ENCODE measurements around the gene SMURF2. TPM values are rescaled to one million over a fixed set of nuclear protein-coding genes. Genes with fewer than 3 reads are reported as not detected.

SMURF2 gene
- total and polyA plus RNA-seq, 10 of the 15 experiments (the other 5 are each of a cell fraction or from before 2014, with no cell fraction given): 2.8 to 13.4 (median 7.5) TPM

DNA sequence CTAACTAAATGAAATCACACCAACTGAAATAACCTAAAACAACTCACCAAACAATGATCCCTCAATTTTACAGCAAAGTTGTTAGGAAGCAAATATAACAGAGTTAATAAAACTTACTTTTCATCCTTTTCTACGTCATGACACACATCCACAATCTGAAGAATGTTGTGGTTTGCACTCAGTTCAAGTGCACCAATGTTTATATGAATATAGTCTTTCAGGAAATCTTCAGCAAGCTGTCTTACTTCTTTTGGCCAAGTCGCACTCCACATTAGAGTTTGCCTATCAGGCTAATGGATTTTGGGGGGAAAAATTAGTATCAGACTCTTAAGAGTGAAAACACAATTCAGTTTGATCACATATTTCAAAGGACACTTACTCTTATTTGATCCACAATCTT lies 159.3 kb downstream of the SMURF2 start:
- POLR2A ChIA-PET: interaction anchor here (0.5 kb wide), 1 partner anchor 124 kb away, joined by 3 read pairs; no protein-coding TSS in a partner anchor
- Histone ChIP-seq H3K9me3 (replicated peaks; ENCODE audit: control insufficient read depth, insufficient read depth, low read length) (no peaks in the 10 kb centered on the region), H3K36me3 (ENCODE audit: control insufficient read depth in 2 of 2, insufficient read depth in 2 of 2, low read length in 1 of 2) (peaks cover 14 to 45% of the 10 kb centered on the region in 2 experiments), H3K4me3 (no peak overlapping the region), H3K27me3 (replicated peaks in 1 of 2; ENCODE audit: control insufficient read depth in 2 of 2, insufficient read depth in 2 of 2, low read length in 1 of 2) (no peaks in the 10 kb centered on the region), H3K27ac (ENCODE audit: control insufficient read depth, insufficient read depth) (no peak overlapping the region), H3K4me1 (ENCODE audit: control insufficient read depth, insufficient read depth, low read length) (peaks cover 7% of the 10 kb centered on the region; the same call in 1 of the 2 replicates), H3K79me2 (ENCODE audit: control insufficient read depth, insufficient read depth, low read length) (peaks cover 72% of the 10 kb centered on the region), H3K9ac (ENCODE audit: control insufficient read depth, insufficient read depth, low read length) (no peak overlapping the region), H4K20me1 (ENCODE audit: control insufficient read depth, insufficient read depth) (peaks cover 10% of the 10 kb centered on the region), H3K4me2 (ENCODE audit: control insufficient read depth, insufficient read depth) (peak overlapping the region; percentile 74), H2AFZ (ENCODE audit: control insufficient read depth, low read depth, low read length) (no peak overlapping the region)
- TF ChIP-seq SMAD5 (IDR thresholded peaks at IDR 0.05; ENCODE audit: low read depth) (0 out of 2 replicates have a peak, but pooled peaks have one; percentile 9), CHD2 (IDR thresholded peaks at IDR 0.05; ENCODE audit: borderline replicate concordance, low read depth, low read length) (no peak), POLR2AphosphoS5 (IDR thresholded peaks at IDR 0.05; ENCODE audit: low read length) (peak; percentile 16; the same call in 1 of the 2 replicates), HCFC1 (IDR thresholded peaks at IDR 0.05; ENCODE audit: low read length) (no peak), GABPA (IDR thresholded peaks at IDR 0.05; ENCODE audit: low read depth) (no peak), E2F4 (IDR thresholded peaks at IDR 0.05; ENCODE audit: low read depth, low read length) (no peak), RBBP5 (conservative IDR thresholded peaks at IDR 0.05) (no peak), IRF5 (IDR thresholded peaks at IDR 0.05; ENCODE audit: borderline replicate concordance) (no peak), LARP7 (IDR thresholded peaks at IDR 0.05) (no peak), RUNX3 (IDR thresholded peaks at IDR 0.05; ENCODE audit: low read length) (no peak)
- TF ChIP-seq, protein P1, sequence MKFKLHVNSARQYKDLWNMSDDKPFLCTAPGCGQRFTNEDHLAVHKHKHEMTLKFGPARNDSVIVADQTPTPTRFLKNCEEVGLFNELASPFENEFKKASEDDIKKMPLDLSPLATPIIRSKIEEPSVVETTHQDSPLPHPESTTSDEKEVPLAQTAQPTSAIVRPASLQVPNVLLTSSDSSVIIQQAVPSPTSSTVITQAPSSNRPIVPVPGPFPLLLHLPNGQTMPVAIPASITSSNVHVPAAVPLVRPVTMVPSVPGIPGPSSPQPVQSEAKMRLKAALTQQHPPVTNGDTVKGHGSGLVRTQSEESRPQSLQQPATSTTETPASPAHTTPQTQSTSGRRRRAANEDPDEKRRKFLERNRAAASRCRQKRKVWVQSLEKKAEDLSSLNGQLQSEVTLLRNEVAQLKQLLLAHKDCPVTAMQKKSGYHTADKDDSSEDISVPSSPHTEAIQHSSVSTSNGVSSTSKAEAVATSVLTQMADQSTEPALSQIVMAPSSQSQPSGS (IDR thresholded peaks at IDR 0.05; ENCODE audit: low read length): 0 out of 2 replicates have a peak, but pooled peaks have one; percentile 21
- TF ChIP-seq, protein P2, sequence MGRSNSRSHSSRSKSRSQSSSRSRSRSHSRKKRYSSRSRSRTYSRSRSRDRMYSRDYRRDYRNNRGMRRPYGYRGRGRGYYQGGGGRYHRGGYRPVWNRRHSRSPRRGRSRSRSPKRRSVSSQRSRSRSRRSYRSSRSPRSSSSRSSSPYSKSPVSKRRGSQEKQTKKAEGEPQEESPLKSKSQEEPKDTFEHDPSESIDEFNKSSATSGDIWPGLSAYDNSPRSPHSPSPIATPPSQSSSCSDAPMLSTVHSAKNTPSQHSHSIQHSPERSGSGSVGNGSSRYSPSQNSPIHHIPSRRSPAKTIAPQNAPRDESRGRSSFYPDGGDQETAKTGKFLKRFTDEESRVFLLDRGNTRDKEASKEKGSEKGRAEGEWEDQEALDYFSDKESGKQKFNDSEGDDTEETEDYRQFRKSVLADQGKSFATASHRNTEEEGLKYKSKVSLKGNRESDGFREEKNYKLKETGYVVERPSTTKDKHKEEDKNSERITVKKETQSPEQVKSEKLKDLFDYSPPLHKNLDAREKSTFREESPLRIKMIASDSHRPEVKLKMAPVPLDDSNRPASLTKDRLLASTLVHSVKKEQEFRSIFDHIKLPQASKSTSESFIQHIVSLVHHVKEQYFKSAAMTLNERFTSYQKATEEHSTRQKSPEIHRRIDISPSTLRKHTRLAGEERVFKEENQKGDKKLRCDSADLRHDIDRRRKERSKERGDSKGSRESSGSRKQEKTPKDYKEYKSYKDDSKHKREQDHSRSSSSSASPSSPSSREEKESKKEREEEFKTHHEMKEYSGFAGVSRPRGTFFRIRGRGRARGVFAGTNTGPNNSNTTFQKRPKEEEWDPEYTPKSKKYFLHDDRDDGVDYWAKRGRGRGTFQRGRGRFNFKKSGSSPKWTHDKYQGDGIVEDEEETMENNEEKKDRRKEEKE (IDR thresholded peaks at IDR 0.05): 0 out of 2 replicates have a peak, but pooled peaks have one; percentile 44
- TF ChIP-seq, protein P3, sequence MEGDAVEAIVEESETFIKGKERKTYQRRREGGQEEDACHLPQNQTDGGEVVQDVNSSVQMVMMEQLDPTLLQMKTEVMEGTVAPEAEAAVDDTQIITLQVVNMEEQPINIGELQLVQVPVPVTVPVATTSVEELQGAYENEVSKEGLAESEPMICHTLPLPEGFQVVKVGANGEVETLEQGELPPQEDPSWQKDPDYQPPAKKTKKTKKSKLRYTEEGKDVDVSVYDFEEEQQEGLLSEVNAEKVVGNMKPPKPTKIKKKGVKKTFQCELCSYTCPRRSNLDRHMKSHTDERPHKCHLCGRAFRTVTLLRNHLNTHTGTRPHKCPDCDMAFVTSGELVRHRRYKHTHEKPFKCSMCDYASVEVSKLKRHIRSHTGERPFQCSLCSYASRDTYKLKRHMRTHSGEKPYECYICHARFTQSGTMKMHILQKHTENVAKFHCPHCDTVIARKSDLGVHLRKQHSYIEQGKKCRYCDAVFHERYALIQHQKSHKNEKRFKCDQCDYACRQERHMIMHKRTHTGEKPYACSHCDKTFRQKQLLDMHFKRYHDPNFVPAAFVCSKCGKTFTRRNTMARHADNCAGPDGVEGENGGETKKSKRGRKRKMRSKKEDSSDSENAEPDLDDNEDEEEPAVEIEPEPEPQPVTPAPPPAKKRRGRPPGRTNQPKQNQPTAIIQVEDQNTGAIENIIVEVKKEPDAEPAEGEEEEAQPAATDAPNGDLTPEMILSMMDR (IDR thresholded peaks at IDR 0.05 in 2 of 3, conservative IDR thresholded peaks at IDR 0.05 in 1 of 3; ENCODE audit: control insufficient read depth in 2 of 3, extremely low read depth in 1 of 3, insufficient read depth in 1 of 3, low read depth in 3 of 3, low read length in 3 of 3): no peak
- SMC1A ChIA-PET (ENCODE audit: uncharacterized antibody, unreplicated experiment): interaction anchor here (0.9 to 2.5 kb wide), 5 partner anchors 12 to 146 kb away, joined by 3 to 10 read pairs (median 5); no protein-coding TSS in a partner anchor
- RAD21 ChIA-PET (ENCODE audit: unreplicated experiment): interaction anchor here (1.5 kb wide), 1 partner anchor 83 kb away, joined by 4 read pairs; no protein-coding TSS in a partner anchor
- WGBS (ENCODE audit: insufficient coverage, insufficient replicate concordance, low lambda C conversion rate, missing lambda C conversion rate): 69% methylated on average over 2 of the region's 2 CpGs
- in situ Hi-C loops (cut with MboI) (loop anchor here (10.0 kb wide), 2 partner anchors 142 to 658 kb away; partner anchors contain the start of gene SMARCD2), intact Hi-C loops (cut with micrococcal nuclease; ENCODE audit: unreplicated experiment) (no loop called here)
- no TSS peak for BruUV-seq (replicated peaks)
- CTCF ChIA-PET: interaction anchor here (1.2 to 17.7 kb wide), 4 partner anchors 9 to 147 kb away, joined by 4 to 350 read pairs (median 48); partner anchors contain the start of gene POLG2
- no peak for DNase-seq (ENCODE audit: low read depth, low spot score)
- no peak for ATAC-seq
- no peak for FAIRE-seq
